ENCODE results near the gene TMEM120A.

DNA sequence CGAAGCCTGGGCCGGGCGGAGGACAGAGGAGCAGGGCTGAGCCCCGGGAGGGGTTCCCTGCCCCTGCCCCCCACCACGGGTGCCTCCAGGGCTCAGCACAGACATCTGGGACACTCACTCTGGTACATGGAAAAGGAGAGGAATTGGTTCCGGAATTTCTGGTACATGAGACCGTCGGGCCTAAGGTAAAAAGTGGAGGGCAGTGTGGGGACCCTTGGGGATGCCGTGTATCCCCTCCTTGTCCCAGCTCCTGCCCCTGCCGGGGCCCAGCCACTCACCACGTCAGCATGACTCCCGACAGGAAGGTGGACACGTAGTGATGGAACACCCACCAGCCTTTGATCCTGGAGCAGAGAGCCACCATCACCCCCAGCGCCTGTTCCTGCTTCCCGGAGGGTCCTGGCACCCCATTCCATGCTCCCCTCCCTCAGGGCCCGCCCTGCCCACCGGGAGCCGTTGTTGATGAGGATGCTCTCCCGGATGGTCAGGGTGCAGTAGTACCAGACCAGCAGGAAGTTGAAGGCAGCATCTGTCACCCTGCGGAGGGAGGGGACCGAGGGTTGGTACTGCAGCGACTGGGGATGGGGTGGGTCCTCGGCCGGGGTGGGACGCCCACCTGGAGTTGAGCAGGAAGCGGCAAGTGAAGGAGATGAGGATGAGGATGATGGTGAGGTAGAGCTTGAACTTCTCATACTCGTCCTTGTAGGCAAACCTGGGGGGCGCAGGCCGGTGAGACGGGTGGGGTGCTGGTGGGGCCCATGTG is 6.4 kb downstream of the TMEM120A start:
- no peak for TF ChIP-seq CTCF (IDR thresholded peaks at IDR 0.05)
- TF ChIP-seq POLR2A (IDR thresholded peaks at IDR 0.05), result no peak
